ENCODE results near the gene MSH6.

The MSH6 gene

GRCh38 chr2:47778698-47779425, 4.1 kb upstream of the MSH6 start:
- DNase-seq (ENCODE audit: low read depth in 1 of 2, low spot score in 1 of 2), result no peak

GRCh38 chr2:47779426-47779790, 3.5 kb upstream of the MSH6 start:
- no peak for DNase-seq (ENCODE audit: low read depth in 1 of 2, low spot score in 1 of 2)

DNA sequence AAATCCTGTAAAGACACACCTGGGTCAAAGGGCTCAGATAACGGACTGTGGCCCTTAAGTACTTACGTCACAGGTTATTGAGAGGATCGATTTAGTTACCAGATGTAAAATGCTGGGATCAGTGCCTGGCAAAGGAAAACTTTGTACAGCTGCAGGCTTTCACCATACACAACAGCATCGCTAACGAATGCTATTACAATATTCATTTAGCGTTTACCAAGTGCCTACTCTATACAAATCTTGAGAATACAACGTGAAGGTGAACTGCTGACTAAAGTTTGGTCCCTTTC, 619 bp upstream of the MSH6 start:
- DNase-seq (ENCODE audit: low read depth in 1 of 2, low spot score in 1 of 2), result no peak

- DNase-seq (ENCODE audit: low read depth in 1 of 2, low spot score in 1 of 2), result peak; percentile 45
Observed at GRCh38 chr2:47783486-47784351, 774 bp downstream of the MSH6 start.

DNA sequence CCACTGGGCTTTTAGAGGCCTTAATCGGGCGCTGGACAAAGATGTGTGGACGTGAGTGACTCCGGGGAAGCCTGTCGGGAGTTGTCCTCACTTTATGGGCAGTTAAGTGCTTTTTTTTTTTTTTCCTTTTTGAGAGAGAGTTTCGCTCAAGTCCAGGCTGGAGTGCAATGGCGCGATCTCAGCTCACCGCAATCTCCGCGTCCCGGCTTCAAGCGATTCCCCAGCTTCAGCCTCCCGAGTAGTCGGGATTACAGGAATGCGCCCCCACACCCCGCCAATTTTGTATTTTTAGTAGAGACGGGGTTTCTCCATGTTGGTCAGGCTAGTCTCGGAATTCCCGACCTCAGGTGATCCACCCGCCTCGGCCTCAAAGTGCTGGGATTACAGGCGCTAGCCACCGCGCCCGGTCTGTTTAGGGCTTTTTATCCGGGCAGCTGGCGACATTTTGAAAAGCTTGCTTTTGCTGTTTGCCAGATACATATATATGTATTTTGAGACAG, 1.5 kb downstream of the MSH6 start:
- DNase-seq (ENCODE audit: low read depth in 1 of 2, low spot score in 1 of 2), result no peak

- DNase-seq (ENCODE audit: low read depth in 1 of 2, low spot score in 1 of 2), result no peak
Observed at GRCh38 chr2:47785986-47786385, 3.0 kb downstream of the MSH6 start.

GRCh38 chr2:47796090-47796697, 13.2 kb downstream of the MSH6 start:
- no peak for DNase-seq (ENCODE audit: low read depth in 1 of 2, low spot score in 1 of 2)

DNA sequence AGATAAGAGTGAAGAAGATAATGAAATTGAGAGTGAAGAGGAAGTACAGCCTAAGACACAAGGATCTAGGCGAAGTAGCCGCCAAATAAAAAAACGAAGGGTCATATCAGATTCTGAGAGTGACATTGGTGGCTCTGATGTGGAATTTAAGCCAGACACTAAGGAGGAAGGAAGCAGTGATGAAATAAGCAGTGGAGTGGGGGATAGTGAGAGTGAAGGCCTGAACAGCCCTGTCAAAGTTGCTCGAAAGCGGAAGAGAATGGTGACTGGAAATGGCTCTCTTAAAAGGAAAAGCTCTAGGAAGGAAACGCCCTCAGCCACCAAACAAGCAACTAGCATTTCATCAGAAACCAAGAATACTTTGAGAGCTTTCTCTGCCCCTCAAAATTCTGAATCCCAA, 15.7 kb downstream of the MSH6 start:
- no peak for DNase-seq (ENCODE audit: low read depth in 1 of 2, low spot score in 1 of 2)

- no peak for DNase-seq (ENCODE audit: low read depth in 1 of 2, low spot score in 1 of 2)
Observed at GRCh38 chr2:47799031-47799609, 16.2 kb downstream of the MSH6 start.

DNA sequence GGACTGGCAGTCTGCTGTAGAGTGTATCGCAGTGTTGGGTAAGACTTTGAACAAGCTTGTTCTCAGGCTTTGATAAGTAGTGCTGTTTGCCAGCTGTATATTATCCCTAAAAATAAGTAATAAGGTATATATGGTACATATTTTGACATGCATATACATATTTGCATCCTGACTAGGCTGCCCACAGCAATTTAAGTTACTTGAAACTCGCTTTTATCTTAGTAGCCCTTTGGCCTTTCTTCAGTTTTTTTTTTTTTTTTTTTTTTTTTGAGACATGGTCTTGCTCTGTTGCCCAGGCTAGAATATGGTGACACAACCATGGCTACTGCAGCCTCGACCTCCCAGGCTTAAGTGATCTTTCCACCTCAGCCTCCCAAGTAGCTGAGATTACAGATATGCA, 18.2 kb downstream of the MSH6 start:
- DNase-seq (ENCODE audit: low read depth in 1 of 2, low spot score in 1 of 2), result no peak

- no peak for DNase-seq (ENCODE audit: low read depth in 1 of 2, low spot score in 1 of 2)
Observed at GRCh38 chr2:47803363-47803762, 20.4 kb downstream of the MSH6 start.

GRCh38 chr2:47803770-47804169, 20.8 kb downstream of the MSH6 start:
- no peak for DNase-seq (ENCODE audit: low read depth in 1 of 2, low spot score in 1 of 2)

- DNase-seq (ENCODE audit: low read depth in 1 of 2, low spot score in 1 of 2), result no peak
Observed at GRCh38 chr2:47805850-47806249, 22.9 kb downstream of the MSH6 start.

- no peak for DNase-seq (ENCODE audit: low read depth in 1 of 2, low spot score in 1 of 2)
Observed at GRCh38 chr2:47808614-47809013, 25.7 kb downstream of the MSH6 start.

DNA sequence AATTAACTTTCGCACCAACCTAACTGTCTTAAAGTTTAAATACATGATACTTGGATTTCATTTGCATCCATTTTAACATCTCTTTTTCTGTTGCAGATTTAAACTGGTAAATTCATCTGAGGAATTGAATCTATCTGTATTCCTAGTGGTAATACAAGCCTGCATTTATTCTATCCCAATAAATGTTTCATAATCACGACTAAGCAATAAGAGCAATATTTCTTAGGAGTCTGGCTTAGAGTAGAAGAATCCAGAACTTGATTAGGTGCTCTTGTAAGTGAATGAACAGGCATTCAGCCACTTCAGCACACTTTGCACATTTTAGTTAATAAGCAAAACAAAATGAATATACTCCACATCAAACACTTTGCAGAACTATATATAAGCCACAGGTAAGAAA, 27.0 kb downstream of the MSH6 start:
- DNase-seq (ENCODE audit: low read depth in 1 of 2, low spot score in 1 of 2), result no peak

- no peak for DNase-seq (ENCODE audit: low read depth in 1 of 2, low spot score in 1 of 2)
Observed at GRCh38 chr2:47810850-47811249, 27.9 kb downstream of the MSH6 start.

DNA sequence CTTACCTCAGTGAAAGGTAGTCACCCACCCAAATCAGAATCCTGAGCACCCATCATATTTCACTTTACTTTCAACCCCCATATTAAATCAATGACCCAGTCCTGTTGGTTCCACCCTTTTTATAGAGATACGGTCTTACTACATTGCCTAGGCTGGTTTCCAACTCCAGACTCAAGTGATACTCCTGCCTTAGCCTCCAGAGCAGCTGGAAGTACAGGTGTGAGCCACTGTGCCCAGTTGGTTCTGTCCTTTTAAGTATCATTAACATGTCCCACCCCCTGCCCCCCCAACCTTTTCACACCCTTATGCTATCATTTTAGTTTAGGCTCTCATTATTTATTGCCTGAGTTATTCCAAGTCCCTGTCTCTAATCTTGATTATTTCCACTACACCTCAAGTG, 28.7 kb downstream of the MSH6 start:
- no peak for DNase-seq (ENCODE audit: low read depth in 1 of 2, low spot score in 1 of 2)

DNA sequence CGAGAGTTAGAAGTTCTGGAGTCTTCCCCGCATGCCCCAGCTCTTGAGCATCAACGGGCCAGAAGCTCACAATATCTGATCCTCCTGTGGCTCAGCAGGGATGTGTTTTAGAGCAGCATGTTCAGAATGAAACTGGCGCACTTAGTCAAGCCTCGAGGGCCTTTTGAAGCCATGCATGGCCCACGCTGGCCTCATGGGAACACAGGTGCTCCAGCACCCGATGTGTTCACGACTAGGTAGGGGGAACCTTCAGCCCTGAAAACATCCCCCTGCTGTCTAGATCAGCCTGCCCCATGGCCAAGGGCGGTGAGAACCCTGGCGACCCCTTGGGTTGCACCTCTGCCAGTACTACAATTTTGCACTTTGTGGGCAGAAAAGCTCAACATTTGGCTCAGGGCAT, 32.8 kb downstream of the MSH6 start:
- DNase-seq (ENCODE audit: low read depth in 1 of 2, low spot score in 1 of 2), result no peak

GRCh38 chr2:47818777-47819176, 35.8 kb downstream of the MSH6 start:
- DNase-seq (ENCODE audit: low read depth in 1 of 2, low spot score in 1 of 2), result no peak

DNA sequence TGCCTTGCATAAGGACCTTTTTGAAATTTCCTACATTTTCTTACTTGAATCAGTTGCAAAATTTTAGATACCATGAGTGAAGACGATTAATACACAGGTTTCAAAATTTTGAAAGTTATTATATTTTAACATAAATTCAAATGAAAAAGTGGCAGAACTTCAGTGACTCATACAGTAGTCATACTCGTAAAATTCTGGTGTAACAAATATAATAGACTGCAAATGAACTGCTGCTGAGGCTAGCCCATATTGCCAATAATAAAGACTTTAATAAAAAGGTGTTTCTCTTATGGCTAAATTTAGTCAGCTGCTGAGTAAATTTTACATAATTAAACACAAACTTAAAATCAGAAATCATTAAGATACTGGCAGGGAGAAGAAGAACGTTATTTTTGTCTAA, 36.9 kb downstream of the MSH6 start:
- DNase-seq (ENCODE audit: low read depth in 1 of 2, low spot score in 1 of 2), result no peak

DNA sequence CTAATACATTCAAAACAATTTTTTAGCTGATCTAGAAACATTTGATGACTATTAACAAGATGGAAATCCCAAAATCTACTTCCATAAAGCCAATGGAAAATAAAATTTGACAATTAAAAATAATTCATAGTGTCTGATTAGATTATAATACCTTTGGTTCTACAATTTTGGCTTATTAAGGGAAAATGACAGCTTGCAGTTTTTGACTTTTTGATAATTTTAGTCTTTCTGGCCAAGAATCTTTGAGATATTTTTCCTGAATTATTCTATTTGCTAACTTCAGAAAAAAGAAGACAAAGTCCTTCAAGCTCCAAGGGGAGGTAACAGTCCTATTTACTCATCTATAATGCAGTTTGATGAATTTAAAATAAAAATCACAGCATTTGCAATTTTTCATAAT, 39.6 kb downstream of the MSH6 start:
- DNase-seq (ENCODE audit: low read depth in 1 of 2, low spot score in 1 of 2), result no peak

- DNase-seq (ENCODE audit: low read depth in 1 of 2, low spot score in 1 of 2), result no peak
Observed at GRCh38 chr2:47833516-47833968, 50.6 kb downstream of the MSH6 start.

Measured in activated T-helper 1 cell treated with anti-CD3 and anti-CD28 coated beads, Interleukin-2, amount 50 U/mL, for 16 hours (primary cell).